ENCODE data around the gene PRM1.

PRM1 gene

DNA sequence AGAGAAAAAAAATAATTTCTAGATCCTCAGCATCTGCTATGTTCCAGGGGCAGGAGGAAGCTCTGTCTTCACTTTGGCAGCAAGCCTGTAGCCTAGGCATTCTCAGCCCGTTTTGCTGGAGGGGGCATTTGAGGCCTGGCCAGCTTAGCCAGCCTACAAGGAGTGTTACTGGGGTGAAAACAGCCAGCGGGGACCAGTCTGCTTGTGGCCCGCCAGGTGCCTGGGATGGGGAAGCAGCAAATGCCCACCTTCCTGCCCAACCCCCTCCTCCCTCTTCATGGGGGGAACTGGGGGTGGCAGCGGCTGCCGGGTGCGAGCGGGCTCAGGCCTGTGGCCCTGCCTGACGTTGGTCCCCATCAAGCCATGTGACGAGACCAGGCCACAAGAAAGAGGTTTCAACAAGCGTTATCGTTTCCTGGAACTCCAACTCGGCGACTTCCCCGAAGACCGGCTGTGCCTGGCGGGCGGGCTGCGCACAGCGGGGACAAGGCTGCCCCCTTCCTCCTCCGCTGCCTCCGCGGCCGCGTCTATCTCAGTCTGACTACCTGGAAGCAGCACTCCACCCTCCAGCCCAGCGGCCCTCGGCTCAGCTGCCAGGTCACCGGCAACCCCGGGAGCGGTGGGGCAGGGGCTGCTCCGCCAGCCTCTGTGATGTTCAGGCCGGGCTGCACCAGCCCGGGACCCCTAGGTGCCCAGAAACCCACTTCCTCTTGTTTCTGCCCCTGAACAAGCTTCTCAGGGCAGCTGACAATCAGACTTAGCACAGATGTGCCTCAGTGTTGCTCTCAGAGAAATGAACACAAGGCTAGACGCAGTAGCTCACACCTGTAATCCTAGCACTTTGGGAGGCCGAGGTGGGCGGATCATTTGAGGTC, 48.0 kb downstream of the PRM1 start:
- no peak for DNase-seq

DNA sequence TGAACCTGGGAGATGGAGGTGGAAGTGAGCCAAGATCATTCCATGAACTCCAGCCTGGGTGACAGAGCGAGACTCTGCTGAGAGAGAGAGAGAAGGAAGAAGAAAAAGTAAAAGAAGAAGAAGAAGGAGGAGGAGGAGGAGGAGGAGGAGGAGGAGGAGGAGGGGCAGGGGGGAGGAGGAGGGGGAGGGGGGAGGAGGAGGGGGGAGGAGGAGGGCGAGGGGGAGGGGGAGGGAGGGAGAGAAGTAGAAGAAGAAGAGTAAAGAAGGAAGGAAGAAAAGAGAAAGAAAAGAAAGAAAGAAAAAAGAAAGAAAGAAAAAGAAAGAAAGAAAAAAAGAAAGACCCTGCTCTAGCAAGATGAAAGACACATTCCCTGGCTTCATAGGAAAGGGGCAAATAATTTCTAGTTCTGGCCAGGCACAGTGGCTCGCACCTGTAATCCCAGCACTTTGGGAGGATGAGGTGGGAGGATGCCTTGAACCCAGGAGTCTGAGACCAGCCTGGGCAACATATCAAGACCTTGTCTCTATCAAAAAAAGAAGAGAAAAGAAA, 48.8 kb downstream of the PRM1 start:
- no peak for DNase-seq

DNA sequence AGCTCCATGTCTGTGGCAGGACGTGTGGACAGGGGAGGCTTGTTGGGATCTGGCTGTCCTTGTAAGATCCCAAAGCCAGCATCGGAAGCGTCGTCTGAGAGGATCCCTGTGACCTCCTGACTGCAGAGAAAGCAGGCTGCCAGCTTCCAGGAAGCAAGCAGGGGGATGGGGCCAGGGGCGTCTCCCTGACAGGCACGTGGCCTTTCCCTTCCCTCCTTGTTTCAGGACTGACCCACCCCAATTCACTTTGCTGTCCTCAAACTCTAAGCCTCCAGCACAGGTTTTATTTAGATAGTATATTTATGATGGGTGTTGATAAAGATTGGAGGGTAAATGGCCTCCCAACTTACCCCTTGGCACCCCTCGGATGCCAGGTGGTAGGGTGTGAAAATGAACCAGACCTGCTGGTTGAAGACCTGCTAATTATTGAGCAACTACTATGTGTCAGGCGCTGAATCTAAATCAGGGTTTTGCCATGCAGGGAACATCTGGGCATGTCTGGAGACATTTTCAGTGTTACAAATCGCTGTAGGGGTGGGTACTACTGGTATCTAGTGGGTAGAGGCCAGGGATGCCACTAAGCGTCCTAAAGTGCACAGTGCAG, 49.7 kb downstream of the PRM1 start:
- DNase-seq: no peak

Measured in NCI-H2171 treated with DMSO at 0.1 percent for 48 hours (cell line).